ENCODE data around the gene USP11. TPM values are rescaled to one million over a fixed set of nuclear protein-coding genes. Genes with fewer than 3 reads are reported as not detected.
A peak's percentile ranks its signal among the peaks of the same experiment; 100 is the strongest.

Gene USP11
- total and polyA plus RNA-seq, 2 of the 8 experiments (the other 6 are each of a cell fraction or from before 2014, with no cell fraction given), result 40.9 to 84.0 TPM

DNA sequence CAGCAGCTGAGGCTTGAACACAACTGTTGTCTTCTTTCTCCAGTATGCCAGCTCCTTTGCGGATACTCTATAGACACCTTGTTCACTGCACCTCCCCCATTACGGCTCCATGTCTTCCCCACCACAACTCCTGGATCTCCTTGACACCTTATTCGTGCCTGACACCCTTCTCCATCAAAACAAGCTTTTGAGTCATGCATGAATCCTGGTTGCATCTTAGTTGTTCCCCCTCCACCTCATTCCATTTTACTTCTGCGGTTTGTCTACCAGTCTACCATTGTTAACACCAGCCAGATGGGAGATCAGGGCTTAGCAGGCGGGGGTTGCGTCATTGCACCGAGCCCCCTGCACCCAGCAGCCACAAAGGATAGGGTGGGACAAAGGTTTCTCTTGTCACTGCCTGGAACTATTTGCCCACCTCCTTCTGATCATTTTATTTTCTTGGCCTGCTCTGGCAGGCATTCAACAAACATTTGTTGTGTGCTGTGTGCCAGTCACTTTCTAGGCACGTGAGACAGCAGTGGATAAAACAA lies 16.4 kb upstream of the USP11 start:
- Histone ChIP-seq H3K9me3 (ENCODE audit: insufficient read depth in 2 of 2, low read depth in 1 of 2, low read length in 1 of 2) (no peaks in the 10 kb centered on the region), H3K56ac (replicated peaks; ENCODE audit: insufficient read length, low read depth, low read length) (no peak overlapping the region), H4K20me1 (replicated peaks in 1 of 2; ENCODE audit: control insufficient read depth in 1 of 2, insufficient read depth in 2 of 2, low read length in 2 of 2) (peaks cover 11 to 28% of the 10 kb centered on the region in 2 experiments), H2BK12ac (ENCODE audit: low read depth, low read length) (no peak overlapping the region; the same call in 1 of the 2 replicates), H3K4me1 (replicated peaks in 1 of 4; ENCODE audit: control insufficient read depth in 3 of 4, insufficient read depth in 4 of 4, low read length in 3 of 4) (peaks cover 0 to 8% (median 3%) of the 10 kb centered on the region in 4 experiments; a peak in 6 of 7 replicates), H3K4me3 (ENCODE audit: extremely low read depth in 1 of 4, insufficient read depth in 2 of 4, low read depth in 3 of 4, low read length in 4 of 4) (no peak overlapping the region), H3K27ac (ENCODE audit: low read depth, low read length) (no peak overlapping the region), H3K23ac (ENCODE audit: insufficient read length) (no peak overlapping the region), H2AFZ (ENCODE audit: low read length) (no peak overlapping the region), H3K14ac (ENCODE audit: insufficient read length) (no peak overlapping the region), H4K8ac (ENCODE audit: extremely low read depth, insufficient read depth, low read length) (no peak overlapping the region), H2BK15ac (ENCODE audit: low read length) (no peak overlapping the region), H3K18ac (ENCODE audit: extremely low read depth, low read length) (no peak overlapping the region), H3K79me1 (ENCODE audit: low read depth, low read length) (peaks cover 2% of the 10 kb centered on the region; the same call in 1 of the 2 replicates), H3K36me3 (ENCODE audit: control insufficient read depth in 2 of 4, insufficient read depth in 4 of 4, low read length in 3 of 4) (peaks cover 14 to 47% (median 32%) of the 10 kb centered on the region in 4 experiments), H3K4me2 (ENCODE audit: insufficient read depth in 1 of 2, low read depth in 2 of 2, low read length in 2 of 2) (peak overlapping the region in 1 of 2 experiments; percentile 87; a peak in 1 of 4 replicates), H2BK5ac (ENCODE audit: low read depth, low read length) (no peak overlapping the region), H3K4ac (replicated peaks; ENCODE audit: insufficient read length, low read depth, low read length) (no peak overlapping the region), H4K91ac (replicated peaks; ENCODE audit: insufficient read length, low read length) (no peak overlapping the region), H2AK5ac (ENCODE audit: low read depth, low read length) (no peak overlapping the region), H4K5ac (ENCODE audit: insufficient read length, low read depth, low read length) (no peak overlapping the region), H3K9ac (replicated peaks in 1 of 4; ENCODE audit: extremely low read depth in 1 of 4, low read depth in 3 of 4, low read length in 3 of 4) (no peak overlapping the region), H3K23me2 (ENCODE audit: low read depth, low read length) (peaks cover 8% of the 10 kb centered on the region; the same call in 1 of the 2 replicates), H2BK20ac (ENCODE audit: low read length) (no peak overlapping the region), H3K79me2 (ENCODE audit: control insufficient read depth in 1 of 2, insufficient read depth in 2 of 2, low read length in 2 of 2) (peaks cover 19 to 31% of the 10 kb centered on the region in 2 experiments), H3K27me3 (replicated peaks in 1 of 4; ENCODE audit: control insufficient read depth in 3 of 4, extremely low read depth in 1 of 4, insufficient read depth in 3 of 4, low read length in 3 of 4) (no peaks in the 10 kb centered on the region), H2BK120ac (replicated peaks; ENCODE audit: low read depth, low read length) (no peak overlapping the region)
- TF ChIP-seq RNF2 (IDR thresholded peaks at IDR 0.05; ENCODE audit: borderline replicate concordance, low read depth, low read length, missing control alignments, poor library complexity, severe bottlenecking) (no peak), KDM5A (IDR thresholded peaks at IDR 0.05; ENCODE audit: low read length) (no peak), KDM4A (IDR thresholded peaks at IDR 0.05; ENCODE audit: low read depth, low read length, severe bottlenecking) (no peak), NANOG (IDR thresholded peaks at IDR 0.05; ENCODE audit: insufficient read depth, low read depth, low read length, poor library complexity, severe bottlenecking) (no peak), SP2 (IDR thresholded peaks at IDR 0.05; ENCODE audit: low read length) (no peak)
- TF ChIP-seq, protein P1, sequence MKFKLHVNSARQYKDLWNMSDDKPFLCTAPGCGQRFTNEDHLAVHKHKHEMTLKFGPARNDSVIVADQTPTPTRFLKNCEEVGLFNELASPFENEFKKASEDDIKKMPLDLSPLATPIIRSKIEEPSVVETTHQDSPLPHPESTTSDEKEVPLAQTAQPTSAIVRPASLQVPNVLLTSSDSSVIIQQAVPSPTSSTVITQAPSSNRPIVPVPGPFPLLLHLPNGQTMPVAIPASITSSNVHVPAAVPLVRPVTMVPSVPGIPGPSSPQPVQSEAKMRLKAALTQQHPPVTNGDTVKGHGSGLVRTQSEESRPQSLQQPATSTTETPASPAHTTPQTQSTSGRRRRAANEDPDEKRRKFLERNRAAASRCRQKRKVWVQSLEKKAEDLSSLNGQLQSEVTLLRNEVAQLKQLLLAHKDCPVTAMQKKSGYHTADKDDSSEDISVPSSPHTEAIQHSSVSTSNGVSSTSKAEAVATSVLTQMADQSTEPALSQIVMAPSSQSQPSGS (IDR thresholded peaks at IDR 0.05; ENCODE audit: low read length), result no peak
- 91% methylated on average over 8 of the region's 8 CpGs; no CpG with 5 or more reads in 1 of the 2 experiments for WGBS, 2 experiments (ENCODE audit: extremely low coverage in 1 of 2, insufficient coverage in 1 of 2, insufficient read length in 1 of 2, insufficient replicate concordance in 2 of 2, low coverage in 1 of 2, low lambda C conversion rate in 2 of 2, missing lambda C conversion rate in 1 of 2)
- FAIRE-seq, result no peak
- POLR2A ChIA-PET (ENCODE audit: partially characterized antibody), result interaction anchor here (0.6 to 6.1 kb wide), 12 partner anchors 8 to 96 kb away, joined by 3 to 63 read pairs (median 4); partner anchors contain the start of gene USP11
- CTCF ChIA-PET (ENCODE audit: partially characterized antibody), result interaction anchor here (1.2 kb wide), 1 partner anchor 167 kb away, joined by 3 read pairs; no protein-coding TSS in a partner anchor
- DNase-seq (ENCODE audit: low read depth in 1 of 2, low spot score in 2 of 2), result no peak

All from H1 (cell line).